Stomach smooth muscle (tissue), 2 donors: Measurements from ENCODE around the gene NEURL1.
"Not testable (repeated sequence)": the region's sequence is repeated elsewhere in the genome, so short reads cannot be mapped to it uniquely, and the experiment has no call there.

Experiments used
- H3K27ac ChIP-seq: one replicate; pipeline ENCODE4 v1.7.0; 2013; ENCODE audit warnings: mild to moderate bottlenecking, low read length, inconsistent platforms
- H3K27me3 ChIP-seq, 2 donors: one replicate each; pipeline ENCODE4 v1.7.0; 2013; ENCODE audit warnings: low read length in 2 of 2; ENCODE audit not compliant: insufficient read depth in 2 of 2, control insufficient read depth in 1 of 2
- H3K36me3 ChIP-seq, 2 donors: one replicate each; pipeline ENCODE4 v1.7.0; 2013; ENCODE audit warnings: low read length in 2 of 2; ENCODE audit not compliant: control insufficient read depth in 2 of 2, insufficient read depth in 2 of 2
- H3K4me1 ChIP-seq: one replicate; pipeline ENCODE4 v1.7.0; 2013; ENCODE audit warnings: low read length; ENCODE audit not compliant: control insufficient read depth, insufficient read depth
- H3K4me3 ChIP-seq, 2 donors: one replicate each; pipeline ENCODE4 v1.7.0; 2013; ENCODE audit warnings: low read length in 2 of 2
- H3K9ac ChIP-seq, 2 donors: one replicate each; pipeline ENCODE4 v1.7.0; 2013; ENCODE audit warnings: low read length in 2 of 2, mild to moderate bottlenecking in 1 of 2
- H3K9me3 ChIP-seq, 2 donors: one replicate each; pipeline ENCODE4 v1.7.0; 2013; ENCODE audit warnings: low read length in 2 of 2; ENCODE audit not compliant: control insufficient read depth in 2 of 2
- donor health status: healthy.
- donor health status: Pancreatic carcinoma.

The NEURL1 gene

GRCh38 chr10:103522006-103522405, 28.5 kb downstream of the NEURL1 start:
- not testable (repeated sequence) for H3K4me1 ChIP-seq, H3K36me3 ChIP-seq

GRCh38 chr10:103523683-103524082, 30.2 kb downstream of the NEURL1 start:
- H3K36me3 ChIP-seq = no peaks in the 10 kb centered on the region
- H3K4me3 ChIP-seq = no peak overlapping the region
- H3K4me1 ChIP-seq = no peaks in the 10 kb centered on the region
- no peaks in the 10 kb centered on the region for H3K9me3 ChIP-seq
- H3K27ac ChIP-seq = no peak overlapping the region
- H3K9ac ChIP-seq = no peak overlapping the region
- no peaks in the 10 kb centered on the region for H3K27me3 ChIP-seq

More at GRCh38 chr10:103522006-103522405, 28.5 kb downstream of the NEURL1 start:
- H3K9me3 ChIP-seq, H3K4me3 ChIP-seq, H3K27me3 ChIP-seq, H3K27ac ChIP-seq, H3K9ac ChIP-seq: not testable (repeated sequence)

- no peaks in the 10 kb centered on the region for H3K27me3 ChIP-seq
- no peak overlapping the region for H3K9ac ChIP-seq
- no peak overlapping the region for H3K27ac ChIP-seq
- no peaks in the 10 kb centered on the region for H3K4me1 ChIP-seq
- no peak overlapping the region for H3K4me3 ChIP-seq
- no peaks in the 10 kb centered on the region for H3K36me3 ChIP-seq
- H3K9me3 ChIP-seq = no peaks in the 10 kb centered on the region
Observed at GRCh38 chr10:103525901-103526300, 32.4 kb downstream of the NEURL1 start.

- not testable (repeated sequence) for H3K36me3 ChIP-seq, H3K27ac ChIP-seq, H3K9ac ChIP-seq, H3K9me3 ChIP-seq, H3K27me3 ChIP-seq, H3K4me1 ChIP-seq, H3K4me3 ChIP-seq
Observed at GRCh38 chr10:103527476-103527875, 34.0 kb downstream of the NEURL1 start.

GRCh38 chr10:103528549-103528948, 35.0 kb downstream of the NEURL1 start:
- no peaks in the 10 kb centered on the region for H3K36me3 ChIP-seq
- H3K27me3 ChIP-seq = no peaks in the 10 kb centered on the region
- no peaks in the 10 kb centered on the region for H3K9me3 ChIP-seq
- no peak overlapping the region for H3K4me3 ChIP-seq
- no peaks in the 10 kb centered on the region for H3K4me1 ChIP-seq
- H3K9ac ChIP-seq = no peak overlapping the region
- no peak overlapping the region for H3K27ac ChIP-seq

- Histone ChIP-seq H3K4me3 (no peak overlapping the region), H3K27me3 (no peaks in the 10 kb centered on the region), H3K9me3 (peaks cover 0 to 3% of the 10 kb centered on the region in 2 donors), H3K27ac (no peak overlapping the region), H3K4me1 (no peaks in the 10 kb centered on the region), H3K36me3 (no peaks in the 10 kb centered on the region), H3K9ac (no peak overlapping the region)
Observed at GRCh38 chr10:103529539-103529938, 36.0 kb downstream of the NEURL1 start.

GRCh38 chr10:103533827-103534226, 40.3 kb downstream of the NEURL1 start:
- H3K27ac ChIP-seq = no peak overlapping the region
- H3K9me3 ChIP-seq = peaks cover 0 to 3% of the 10 kb centered on the region in 2 donors

GRCh38 chr10:103534621-103535498, 41.4 kb downstream of the NEURL1 start:
- H3K27ac ChIP-seq = no peak overlapping the region
- peaks cover 0 to 3% of the 10 kb centered on the region in 2 donors for H3K9me3 ChIP-seq
- H3K4me1 ChIP-seq = no peaks in the 10 kb centered on the region
- H3K9ac ChIP-seq = no peak overlapping the region
- H3K4me3 ChIP-seq = no peak overlapping the region
- peaks cover 0 to 5% of the 10 kb centered on the region in 2 donors for H3K27me3 ChIP-seq
- H3K36me3 ChIP-seq = no peaks in the 10 kb centered on the region

More at GRCh38 chr10:103533827-103534226, 40.3 kb downstream of the NEURL1 start:
- H3K9ac ChIP-seq = no peak overlapping the region
- H3K4me1 ChIP-seq = no peaks in the 10 kb centered on the region
- no peak overlapping the region for H3K4me3 ChIP-seq
- H3K36me3 ChIP-seq = no peaks in the 10 kb centered on the region
- peaks cover 0 to 5% of the 10 kb centered on the region in 2 donors for H3K27me3 ChIP-seq

GRCh38 chr10:103535595-103535994, 42.1 kb downstream of the NEURL1 start:
- Histone ChIP-seq H3K9ac (no peak overlapping the region), H3K4me1 (no peaks in the 10 kb centered on the region), H3K9me3 (peaks cover 0 to 3% of the 10 kb centered on the region in 2 donors), H3K27ac (no peak overlapping the region), H3K27me3 (peaks cover 0 to 5% of the 10 kb centered on the region in 2 donors), H3K36me3 (no peaks in the 10 kb centered on the region), H3K4me3 (no peak overlapping the region)

- H3K27me3 ChIP-seq = peaks cover 0 to 8% of the 10 kb centered on the region in 2 donors
- no peaks in the 10 kb centered on the region for H3K9me3 ChIP-seq
- H3K36me3 ChIP-seq = no peaks in the 10 kb centered on the region
- H3K27ac ChIP-seq = no peak overlapping the region
- no peak overlapping the region for H3K9ac ChIP-seq
- H3K4me1 ChIP-seq = peaks cover 9% of the 10 kb centered on the region
- H3K4me3 ChIP-seq = no peak overlapping the region
Observed at GRCh38 chr10:103539751-103540150, 46.2 kb downstream of the NEURL1 start.

GRCh38 chr10:103540722-103541121, 47.2 kb downstream of the NEURL1 start:
- Histone ChIP-seq H3K4me1 (peaks cover 9% of the 10 kb centered on the region), H3K36me3 (no peaks in the 10 kb centered on the region), H3K4me3 (no peak overlapping the region), H3K9me3 (no peaks in the 10 kb centered on the region), H3K27me3 (peaks cover 0 to 5% of the 10 kb centered on the region in 2 donors), H3K27ac (no peak overlapping the region), H3K9ac (no peak overlapping the region)
